IMR-90 (cell line): ENCODE results near the gene MSI2.

Experiments
- BHLHE40 ChIP-seq: fragments of 150-350 bp; IDR thresholded peaks from 2 replicates; pipeline ENCODE4 v1.6.1; 2016; ENCODE audit warnings: mild to moderate bottlenecking, low read depth, low read length
- CEBPB ChIP-seq: IDR thresholded peaks from 2 replicates; pipeline ENCODE4 v1.6.1; 2012; ENCODE audit warnings: low read depth, low read length, improper control_type of control experiment
- ELK1 ChIP-seq: fragments of 150-350 bp; IDR thresholded peaks from 2 replicates; pipeline ENCODE4 v1.6.1; 2016; ENCODE audit warnings: low read depth, mild to moderate bottlenecking, low read length, moderate library complexity, borderline replicate concordance
- FOS ChIP-seq: fragments of 150-350 bp; IDR thresholded peaks from 2 replicates; pipeline ENCODE4 v1.6.1; 2016; ENCODE audit warnings: low read depth, low read length
- MAFK ChIP-seq: IDR thresholded peaks from 2 replicates; pipeline ENCODE4 v1.6.1; 2012; ENCODE audit warnings: low read depth, low read length, improper control_type of control experiment
- MAZ ChIP-seq: IDR thresholded peaks from 2 replicates; pipeline ENCODE4 v1.6.1; 2012; ENCODE audit warnings: low read depth, mild to moderate bottlenecking, low read length, improper control_type of control experiment, moderate library complexity, borderline replicate concordance
- MXI1 ChIP-seq: IDR thresholded peaks from 2 replicates; pipeline ENCODE4 v1.6.1; 2012; ENCODE audit warnings: low read depth, mild to moderate bottlenecking, low read length, moderate library complexity, borderline replicate concordance
- POLR2A ChIP-seq: IDR thresholded peaks from 2 replicates; pipeline ENCODE4 v1.6.1; 2012; ENCODE audit warnings: mild to moderate bottlenecking, low read depth, low read length
- RAD21 ChIP-seq: IDR thresholded peaks from 2 replicates; pipeline ENCODE4 v1.6.1; 2012; ENCODE audit warnings: low read length, improper control_type of control experiment
- RCOR1 ChIP-seq: IDR thresholded peaks from 2 replicates; pipeline ENCODE4 v1.6.1; 2012; ENCODE audit warnings: mild to moderate bottlenecking, low read length, improper control_type of control experiment; ENCODE audit not compliant: insufficient replicate concordance
- RFX5 ChIP-seq: IDR thresholded peaks from 2 replicates; pipeline ENCODE4 v1.8.0; 2012; ENCODE audit warnings: low read depth, mild to moderate bottlenecking, low read length, moderate library complexity
- SMC3 ChIP-seq: fragments of 150-350 bp; IDR thresholded peaks from 2 replicates; pipeline ENCODE4 v1.6.1; 2016; ENCODE audit warnings: low read depth, mild to moderate bottlenecking, antibody characterized with exemption, low read length, moderate library complexity
- USF2 ChIP-seq: fragments of 150-350 bp; IDR thresholded peaks from 2 replicates; pipeline ENCODE4 v1.6.1; 2017; ENCODE audit warnings: mild to moderate bottlenecking, antibody characterized with exemption, low read length, low read depth
- TF ChIP-seq, protein P1 (sequence below): conservative IDR thresholded peaks from 2 replicates; pipeline ENCODE4 v1.5.1; 2012; ENCODE audit warnings: mild to moderate bottlenecking, low read depth, low read length, improper control_type of control experiment

GRCh38 chr17:57255776-57256681, at the start of gene MSI2:
- TF ChIP-seq MAZ, result peak; percentile 87; the same call in 1 of the 2 replicates
- TF ChIP-seq POLR2A, result no peak
- TF ChIP-seq, protein P1, sequence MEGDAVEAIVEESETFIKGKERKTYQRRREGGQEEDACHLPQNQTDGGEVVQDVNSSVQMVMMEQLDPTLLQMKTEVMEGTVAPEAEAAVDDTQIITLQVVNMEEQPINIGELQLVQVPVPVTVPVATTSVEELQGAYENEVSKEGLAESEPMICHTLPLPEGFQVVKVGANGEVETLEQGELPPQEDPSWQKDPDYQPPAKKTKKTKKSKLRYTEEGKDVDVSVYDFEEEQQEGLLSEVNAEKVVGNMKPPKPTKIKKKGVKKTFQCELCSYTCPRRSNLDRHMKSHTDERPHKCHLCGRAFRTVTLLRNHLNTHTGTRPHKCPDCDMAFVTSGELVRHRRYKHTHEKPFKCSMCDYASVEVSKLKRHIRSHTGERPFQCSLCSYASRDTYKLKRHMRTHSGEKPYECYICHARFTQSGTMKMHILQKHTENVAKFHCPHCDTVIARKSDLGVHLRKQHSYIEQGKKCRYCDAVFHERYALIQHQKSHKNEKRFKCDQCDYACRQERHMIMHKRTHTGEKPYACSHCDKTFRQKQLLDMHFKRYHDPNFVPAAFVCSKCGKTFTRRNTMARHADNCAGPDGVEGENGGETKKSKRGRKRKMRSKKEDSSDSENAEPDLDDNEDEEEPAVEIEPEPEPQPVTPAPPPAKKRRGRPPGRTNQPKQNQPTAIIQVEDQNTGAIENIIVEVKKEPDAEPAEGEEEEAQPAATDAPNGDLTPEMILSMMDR, result no peak
- TF ChIP-seq CEBPB, result no peak
- no peak for TF ChIP-seq FOS
- no peak for TF ChIP-seq SMC3
- no peak for TF ChIP-seq ELK1
- no peak for TF ChIP-seq RFX5
- no peak for TF ChIP-seq RAD21
- TF ChIP-seq MXI1, result 0 out of 2 replicates have a peak, but pooled peaks have one; percentile 34
- no peak for TF ChIP-seq RCOR1
- peak; percentile 60 for TF ChIP-seq BHLHE40
- peak; percentile 70 for TF ChIP-seq USF2
- no peak for TF ChIP-seq MAFK
